Panc1 (cell line): Measurements from ENCODE around the gene PHTF2. TPM values are rescaled to one million over a fixed set of nuclear protein-coding genes. Genes with fewer than 3 reads are reported as not detected.

Experiments
- ATAC-seq: fragments of 200-7000 bp; cut with Tn5 transposase; 2 replicates; pipeline ENCODE4 v1.9.1; 2020; ENCODE audit warnings: mild to moderate bottlenecking, moderate library complexity
- BruUV-seq: library from RNA; stranded (reverse); fragments of 400-500 nt; replicated peaks from 2 replicates; lab custom pipeline; 2021; lab: Mats Ljungman, UMichigan
- CTCF ChIA-PET: fragments of 300-600 bp; sonication (Branson Sonifier 250); formaldehyde crosslinking; loops from one replicate; lab custom pipeline; 2022; ENCODE audit warnings: antibody characterized with exemption; lab: Charles Lee
- POLR2A ChIA-PET: fragments of 300-600 bp; sonication (Branson Sonifier 250); formaldehyde crosslinking; loops from one replicate; lab custom pipeline; 2022; ENCODE audit warnings: antibody characterized with exemption; lab: Charles Lee
- DNase-seq: peaks from one replicate; pipeline ENCODE4 v3.0.0-alpha.2; 2010; ENCODE audit warnings: low read depth, low spot score
- H3K27ac ChIP-seq: 2 replicates; pipeline ENCODE4 v1.5.1; 2011; ENCODE audit warnings: mild to moderate bottlenecking, low read length, inconsistent platforms
- H3K27me3 ChIP-seq: fragments of 200-500 bp; sonication (Bioruptor generic); 2 replicates; pipeline ENCODE4 v1.6.0; 2014; ENCODE audit warnings: low read length, inconsistent platforms; ENCODE audit not compliant: control insufficient read depth, insufficient read depth
- H3K36me3 ChIP-seq: fragments of 200-500 bp; sonication (Bioruptor generic); 2 replicates; pipeline ENCODE4 v1.5.1; 2014; ENCODE audit warnings: inconsistent platforms, mild to moderate bottlenecking, low read length, moderate library complexity; ENCODE audit not compliant: control insufficient read depth, insufficient read depth
- H3K4me1 ChIP-seq: 2 replicates; pipeline ENCODE4 v1.5.1; 2011; ENCODE audit warnings: inconsistent platforms, mild to moderate bottlenecking, low read length, moderate library complexity; ENCODE audit not compliant: control insufficient read depth, insufficient read depth
- H3K4me3 ChIP-seq, 2 experiments: 2 replicates each; pipeline ENCODE4 v1.5.1; 2011 to 2012; ENCODE audit warnings: low read depth in 2 of 2, low read length in 2 of 2, mild to moderate bottlenecking in 2 of 2, inconsistent platforms in 1 of 2, moderate library complexity in 1 of 2
- H3K9me3 ChIP-seq: fragments of 200-500 bp; sonication (Bioruptor generic); 2 replicates; pipeline ENCODE4 v1.5.1; 2014; ENCODE audit warnings: low read depth, mild to moderate bottlenecking, inconsistent platforms, low read length, moderate library complexity; ENCODE audit not compliant: control insufficient read depth, insufficient read depth
- POLR2AphosphoS5 ChIP-seq: IDR thresholded peaks from 2 replicates; pipeline ENCODE4 v1.6.1; 2012; ENCODE audit warnings: mild to moderate bottlenecking, low read depth, low read length, moderate library complexity
- SIN3A ChIP-seq: IDR thresholded peaks from 2 replicates; pipeline ENCODE4 v1.6.1; 2012; ENCODE audit warnings: low read depth, mild to moderate bottlenecking, low read length, moderate library complexity, borderline replicate concordance; ENCODE audit not compliant: insufficient read depth
- TCF7L2 ChIP-seq: IDR thresholded peaks from 2 replicates; pipeline ENCODE4 v1.6.1; 2011; ENCODE audit warnings: mild to moderate bottlenecking, low read depth, low read length, inconsistent platforms
- in situ Hi-C: cut with HindIII; loops from 2 replicates; pipeline ENCODE4 v1.10.0; 2016; ENCODE audit warnings: low sequenced_read_pairs, low pct_unique_long_range_greater_than_20kb
- intact Hi-C: fragments of 100-400 bp; cut with micrococcal nuclease; formaldehyde crosslinking; loops from one replicate; pipeline ENCODE4 v1.10.0; 2022; ENCODE audit not compliant: unreplicated experiment
- total RNA-seq: library from RNA; stranded (reverse); gene quantifications from one replicate; pipeline ENCODE4 v1.2.1, GENCODE V29; 2021; ENCODE audit not compliant: unreplicated experiment
- TF ChIP-seq, protein P1 (sequence below), 2 experiments: IDR thresholded peaks; 2 replicates each; pipeline ENCODE4 v1.6.1; 2011 to 2012; ENCODE audit warnings: low read depth in 2 of 2, control low read depth in 1 of 2, low read length in 1 of 2, mild to moderate bottlenecking in 1 of 2, moderate library complexity in 1 of 2; ENCODE audit not compliant: insufficient read depth in 1 of 2
- TF ChIP-seq, protein P2 (sequence below): fragments of 450-650 bp; IDR thresholded peaks from 2 replicates; pipeline ENCODE4 v1.5.1; 2017; ENCODE audit warnings: mild to moderate bottlenecking

Gene PHTF2
- total RNA-seq, 1 experiment from 2014 or later: 61.5 TPM

DNA sequence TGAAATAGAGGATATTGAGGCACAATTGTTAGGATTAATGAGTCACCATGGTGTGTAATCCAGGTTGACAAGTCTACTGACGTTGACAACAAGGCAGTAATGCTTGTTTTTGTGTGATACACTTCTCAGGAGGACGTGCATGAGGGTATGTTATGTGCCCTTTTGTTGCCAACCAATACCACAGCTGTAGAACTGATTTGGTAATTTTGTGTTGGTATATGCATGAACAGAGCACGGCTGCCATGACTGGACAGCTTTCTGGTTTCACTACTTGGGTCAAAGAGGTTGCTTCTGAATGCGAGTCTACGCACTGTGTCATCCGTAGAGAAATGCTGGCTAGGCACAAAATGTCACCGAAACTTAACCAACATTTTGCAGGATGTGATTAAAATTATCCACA is 32.9 kb downstream of the PHTF2 start:
- ATAC-seq (no peak), DNase-seq (no peak)
- Histone ChIP-seq H3K27me3 (no peaks in the 10 kb centered on the region), H3K9me3 (no peaks in the 10 kb centered on the region), H3K36me3 (no peaks in the 10 kb centered on the region), H3K4me1 (peaks cover 28% of the 10 kb centered on the region), H3K4me3 (no peak overlapping the region), H3K27ac (no peak overlapping the region)
- ChIA-PET CTCF (interaction anchor here (0.7 kb wide), 1 partner anchor 356 kb away, joined by 3 read pairs; no protein-coding TSS in a partner anchor), POLR2A (interaction anchor here (0.6 kb wide), 1 partner anchor 141 kb away, joined by 3 read pairs; no protein-coding TSS in a partner anchor)
- BruUV-seq: no TSS peak
- TF ChIP-seq SIN3A (no peak), POLR2AphosphoS5 (no peak), TCF7L2 (no peak)
- TF ChIP-seq, protein P1, sequence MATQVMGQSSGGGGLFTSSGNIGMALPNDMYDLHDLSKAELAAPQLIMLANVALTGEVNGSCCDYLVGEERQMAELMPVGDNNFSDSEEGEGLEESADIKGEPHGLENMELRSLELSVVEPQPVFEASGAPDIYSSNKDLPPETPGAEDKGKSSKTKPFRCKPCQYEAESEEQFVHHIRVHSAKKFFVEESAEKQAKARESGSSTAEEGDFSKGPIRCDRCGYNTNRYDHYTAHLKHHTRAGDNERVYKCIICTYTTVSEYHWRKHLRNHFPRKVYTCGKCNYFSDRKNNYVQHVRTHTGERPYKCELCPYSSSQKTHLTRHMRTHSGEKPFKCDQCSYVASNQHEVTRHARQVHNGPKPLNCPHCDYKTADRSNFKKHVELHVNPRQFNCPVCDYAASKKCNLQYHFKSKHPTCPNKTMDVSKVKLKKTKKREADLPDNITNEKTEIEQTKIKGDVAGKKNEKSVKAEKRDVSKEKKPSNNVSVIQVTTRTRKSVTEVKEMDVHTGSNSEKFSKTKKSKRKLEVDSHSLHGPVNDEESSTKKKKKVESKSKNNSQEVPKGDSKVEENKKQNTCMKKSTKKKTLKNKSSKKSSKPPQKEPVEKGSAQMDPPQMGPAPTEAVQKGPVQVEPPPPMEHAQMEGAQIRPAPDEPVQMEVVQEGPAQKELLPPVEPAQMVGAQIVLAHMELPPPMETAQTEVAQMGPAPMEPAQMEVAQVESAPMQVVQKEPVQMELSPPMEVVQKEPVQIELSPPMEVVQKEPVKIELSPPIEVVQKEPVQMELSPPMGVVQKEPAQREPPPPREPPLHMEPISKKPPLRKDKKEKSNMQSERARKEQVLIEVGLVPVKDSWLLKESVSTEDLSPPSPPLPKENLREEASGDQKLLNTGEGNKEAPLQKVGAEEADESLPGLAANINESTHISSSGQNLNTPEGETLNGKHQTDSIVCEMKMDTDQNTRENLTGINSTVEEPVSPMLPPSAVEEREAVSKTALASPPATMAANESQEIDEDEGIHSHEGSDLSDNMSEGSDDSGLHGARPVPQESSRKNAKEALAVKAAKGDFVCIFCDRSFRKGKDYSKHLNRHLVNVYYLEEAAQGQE (IDR thresholded peaks at IDR 0.05; ENCODE audit: insufficient read depth in 1 of 2, low read depth in 2 of 2, low read length in 1 of 2): no peak
- TF ChIP-seq, protein P2, sequence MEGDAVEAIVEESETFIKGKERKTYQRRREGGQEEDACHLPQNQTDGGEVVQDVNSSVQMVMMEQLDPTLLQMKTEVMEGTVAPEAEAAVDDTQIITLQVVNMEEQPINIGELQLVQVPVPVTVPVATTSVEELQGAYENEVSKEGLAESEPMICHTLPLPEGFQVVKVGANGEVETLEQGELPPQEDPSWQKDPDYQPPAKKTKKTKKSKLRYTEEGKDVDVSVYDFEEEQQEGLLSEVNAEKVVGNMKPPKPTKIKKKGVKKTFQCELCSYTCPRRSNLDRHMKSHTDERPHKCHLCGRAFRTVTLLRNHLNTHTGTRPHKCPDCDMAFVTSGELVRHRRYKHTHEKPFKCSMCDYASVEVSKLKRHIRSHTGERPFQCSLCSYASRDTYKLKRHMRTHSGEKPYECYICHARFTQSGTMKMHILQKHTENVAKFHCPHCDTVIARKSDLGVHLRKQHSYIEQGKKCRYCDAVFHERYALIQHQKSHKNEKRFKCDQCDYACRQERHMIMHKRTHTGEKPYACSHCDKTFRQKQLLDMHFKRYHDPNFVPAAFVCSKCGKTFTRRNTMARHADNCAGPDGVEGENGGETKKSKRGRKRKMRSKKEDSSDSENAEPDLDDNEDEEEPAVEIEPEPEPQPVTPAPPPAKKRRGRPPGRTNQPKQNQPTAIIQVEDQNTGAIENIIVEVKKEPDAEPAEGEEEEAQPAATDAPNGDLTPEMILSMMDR: no peak
- in situ Hi-C loops: no loop called here
- intact Hi-C loops: no loop called here

DNA sequence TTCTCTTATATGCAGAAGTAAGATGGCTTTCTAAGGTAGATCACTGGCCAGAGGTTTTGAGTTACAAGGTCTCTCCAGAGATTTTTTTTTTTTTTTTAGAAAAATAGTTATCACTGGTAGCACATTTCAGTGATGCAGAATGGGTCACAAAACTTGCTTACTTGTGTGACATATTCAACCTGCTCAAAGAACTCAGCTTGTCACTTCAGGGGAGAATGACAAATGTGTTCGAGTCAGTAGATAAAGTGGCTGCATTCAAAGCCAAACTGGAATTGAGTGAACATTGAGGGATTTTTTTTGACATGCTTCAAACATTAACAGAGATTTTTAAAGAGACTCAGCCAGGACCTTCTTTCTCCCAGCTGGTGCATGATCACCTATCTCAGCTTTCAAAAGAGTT is 33.4 kb downstream of the PHTF2 start:
- ChIA-PET POLR2A (interaction anchor here (0.6 kb wide), 1 partner anchor 77 kb away, joined by 4 read pairs; no protein-coding TSS in a partner anchor), CTCF (interaction anchor here (0.7 kb wide), 1 partner anchor 355 kb away, joined by 3 read pairs; no protein-coding TSS in a partner anchor)
- no peaks in the 10 kb centered on the region for H3K9me3 ChIP-seq
- H3K4me1 ChIP-seq: peaks cover 28% of the 10 kb centered on the region
- no TSS peak for BruUV-seq
- no peak overlapping the region for H3K4me3 ChIP-seq
- intact Hi-C loops (no loop called here), in situ Hi-C loops (no loop called here)
- DNase-seq (no peak), ATAC-seq (no peak)
- no peak overlapping the region for H3K27ac ChIP-seq
- no peaks in the 10 kb centered on the region for H3K27me3 ChIP-seq
- TF ChIP-seq TCF7L2: no peak
- no peak for TF ChIP-seq POLR2AphosphoS5
- TF ChIP-seq, protein P2: no peak
- TF ChIP-seq, protein P1 (IDR thresholded peaks at IDR 0.05; ENCODE audit: insufficient read depth in 1 of 2, low read depth in 2 of 2, low read length in 1 of 2): no peak
- TF ChIP-seq SIN3A: no peak
- no peaks in the 10 kb centered on the region for H3K36me3 ChIP-seq
